HG03095 (cell line): ENCODE measurements around the gene LONP2.

Experiments used
- ATAC-seq: cut with Tn5 transposase; IDR thresholded peaks from one replicate; pipeline ENCODE4 v1.9.1; 2021; ENCODE audit warnings: moderate library complexity; ENCODE audit not compliant: unreplicated experiment

The LONP2 gene

DNA sequence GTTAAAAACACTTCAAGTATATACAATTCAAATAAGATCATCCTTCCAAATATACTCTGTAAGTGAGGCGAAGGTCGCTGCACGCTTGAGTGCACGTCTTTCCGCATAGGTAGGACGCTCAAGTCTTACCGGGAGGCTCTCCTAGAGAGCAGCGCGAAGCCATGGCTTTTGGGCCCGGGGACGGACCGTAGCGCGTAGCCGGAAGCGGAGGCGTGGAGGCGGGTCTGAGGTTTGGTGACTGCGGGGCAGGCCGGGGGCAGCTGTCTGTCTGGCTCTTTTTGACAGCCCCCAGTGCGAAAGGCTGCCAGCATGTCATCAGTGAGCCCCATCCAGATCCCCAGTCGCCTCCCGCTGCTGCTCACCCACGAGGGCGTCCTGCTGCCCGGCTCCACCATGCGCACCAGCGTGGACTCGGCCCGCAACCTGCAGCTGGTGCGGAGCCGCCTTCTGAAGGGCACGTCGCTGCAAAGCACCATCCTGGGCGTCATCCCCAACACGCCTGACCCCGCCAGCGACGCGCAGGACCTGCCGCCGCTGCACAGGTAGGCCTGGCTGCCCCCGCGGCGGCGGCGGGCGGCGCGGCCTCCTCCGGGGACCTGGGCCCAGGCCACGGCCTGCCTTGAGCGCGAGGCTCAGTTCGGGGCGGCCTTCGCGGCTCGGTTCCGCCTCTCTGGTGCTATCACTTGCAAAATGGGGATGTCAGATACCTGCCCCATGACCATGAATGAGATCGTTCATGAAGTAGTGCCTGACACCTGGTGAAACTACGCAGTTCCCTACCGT, at the start of gene LONP2:
LONP2 (plus strand) TSS at position 221 of the 783 bp plus-strand sequence; CDS start at position 310, 89 bp downstream.
- ATAC-seq, result peak; percentile 98

- ATAC-seq, result no peak
These were observed 49.1 kb upstream of the LONP2 start for GRCh38 chr16:48194828-48195556.

DNA sequence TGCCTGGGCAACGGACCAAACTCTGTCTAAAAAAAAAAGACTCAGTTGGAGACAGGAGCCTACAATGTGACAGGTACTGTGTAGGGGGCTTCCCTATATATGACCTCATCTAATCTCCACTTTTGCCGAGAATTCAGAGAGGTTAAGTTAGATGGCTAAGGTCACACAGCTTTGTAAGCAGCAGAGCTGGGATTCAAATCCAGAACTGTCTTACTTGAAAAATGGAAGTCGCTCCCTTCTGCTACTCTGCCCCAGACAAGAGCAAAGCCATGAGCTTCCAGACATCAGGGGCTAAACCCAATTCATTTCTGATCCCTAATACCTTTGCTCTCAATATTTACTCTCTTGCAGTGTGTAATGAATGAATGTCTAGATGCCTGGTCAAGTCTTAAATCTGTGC, 46.8 kb upstream of the LONP2 start:
- no peak for ATAC-seq

DNA sequence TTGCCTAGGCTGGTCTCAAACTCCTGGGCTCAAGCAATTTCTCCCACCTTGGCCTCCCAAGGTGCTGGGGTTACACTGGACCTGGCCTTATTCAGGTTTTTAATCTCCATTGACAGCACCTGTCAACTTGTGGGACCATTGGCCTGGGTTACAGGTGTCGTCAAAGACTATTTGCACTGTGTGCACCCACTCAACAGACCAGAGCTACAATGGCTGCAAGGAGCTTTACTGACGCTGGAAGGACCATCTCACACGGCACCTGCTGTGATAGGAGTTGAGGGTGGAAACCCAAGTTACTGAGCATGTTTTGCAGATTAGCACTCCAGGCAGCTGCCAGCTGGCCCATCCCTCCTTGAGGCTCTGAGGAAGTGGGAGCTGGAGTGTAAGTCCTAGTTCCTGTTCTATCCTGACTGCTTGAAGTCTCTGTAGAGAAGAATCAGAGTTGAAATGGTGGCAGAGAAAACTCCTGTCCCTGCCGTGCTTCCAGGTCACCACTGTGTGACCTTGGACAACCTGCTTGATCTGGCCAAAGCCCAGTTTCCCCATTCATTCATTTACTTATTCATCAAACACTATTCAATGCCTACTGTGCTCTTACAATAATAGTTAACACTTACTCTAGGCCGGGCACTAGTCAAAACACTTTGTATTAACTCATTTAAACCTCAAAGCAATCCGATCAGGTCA, 42.4 kb upstream of the LONP2 start:
- no peak for ATAC-seq

DNA sequence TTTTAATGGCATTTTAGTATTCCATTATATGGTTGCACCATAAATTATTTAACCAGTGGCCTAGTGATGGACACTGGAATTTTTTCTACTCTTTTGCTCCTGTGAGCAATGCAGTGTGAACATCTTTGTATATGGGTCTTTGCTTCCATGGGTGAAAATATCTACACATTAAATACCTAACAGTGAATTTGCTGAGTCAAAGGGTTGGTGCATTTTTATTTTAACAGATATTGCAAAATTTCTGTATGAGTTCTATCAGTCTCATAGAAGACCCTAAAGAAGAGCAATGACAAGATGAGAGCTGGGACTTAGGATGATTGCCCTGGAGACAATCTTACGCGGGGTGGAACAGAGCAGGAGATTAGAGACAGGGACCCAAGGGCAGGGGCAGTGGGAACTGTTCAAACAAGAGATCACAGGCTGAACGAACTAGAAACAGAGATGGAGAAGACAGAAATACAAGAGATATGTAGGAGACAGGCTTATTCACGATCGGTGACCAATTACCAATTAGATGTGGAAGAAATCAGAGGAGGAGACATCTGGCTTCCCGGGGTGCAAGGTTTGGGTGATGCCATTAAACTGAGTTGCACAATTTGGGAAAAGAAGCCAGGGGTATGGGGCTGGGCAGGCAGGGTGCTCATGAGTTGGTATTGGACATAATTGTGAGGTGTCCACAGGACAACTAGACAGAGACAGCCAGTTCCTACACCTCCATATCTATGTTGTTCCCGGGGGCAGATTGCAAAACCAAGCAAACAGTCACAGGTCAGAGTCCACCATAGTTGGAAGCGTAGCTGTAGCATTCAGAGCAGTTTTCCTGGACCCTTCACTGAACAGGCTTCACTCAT, 39.9 kb upstream of the LONP2 start:
- ATAC-seq, result no peak

- ATAC-seq, result no peak
These were observed 39.3 kb upstream of the LONP2 start for GRCh38 chr16:48204825-48205151.

DNA sequence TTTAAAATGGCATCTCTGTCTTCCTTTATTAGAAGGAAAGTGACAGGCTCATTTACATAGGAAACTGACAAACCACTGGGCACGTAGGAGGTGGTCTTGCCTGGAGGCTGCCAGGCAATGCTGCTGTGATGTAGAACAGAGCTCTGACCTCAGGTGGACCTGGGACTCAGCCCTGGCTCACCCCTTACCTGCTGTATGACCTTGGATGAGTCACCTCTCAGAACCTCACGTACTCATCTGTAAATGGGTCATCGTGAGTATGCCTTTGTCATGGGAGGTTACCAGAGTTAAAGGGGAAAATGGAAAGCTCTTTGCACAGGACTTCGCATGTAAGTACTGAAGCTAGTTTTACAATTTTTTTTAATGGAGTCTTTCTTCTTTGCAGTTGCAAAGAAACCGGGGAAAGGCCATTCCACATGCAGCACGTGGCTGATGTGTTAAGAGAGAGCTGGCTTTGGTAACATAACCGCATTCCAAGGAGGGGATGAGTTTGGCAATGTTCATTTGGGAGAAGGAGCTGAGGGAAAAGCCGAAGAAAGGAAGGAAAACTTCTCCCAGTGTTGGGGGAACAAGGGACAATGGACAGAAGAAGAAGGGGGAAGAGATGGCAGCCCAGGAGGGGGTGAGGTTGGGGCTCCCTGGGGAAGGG, 37.4 kb upstream of the LONP2 start:
- no peak for ATAC-seq

GRCh38 chr16:48210747-48211146, 33.4 kb upstream of the LONP2 start:
- no peak for ATAC-seq

DNA sequence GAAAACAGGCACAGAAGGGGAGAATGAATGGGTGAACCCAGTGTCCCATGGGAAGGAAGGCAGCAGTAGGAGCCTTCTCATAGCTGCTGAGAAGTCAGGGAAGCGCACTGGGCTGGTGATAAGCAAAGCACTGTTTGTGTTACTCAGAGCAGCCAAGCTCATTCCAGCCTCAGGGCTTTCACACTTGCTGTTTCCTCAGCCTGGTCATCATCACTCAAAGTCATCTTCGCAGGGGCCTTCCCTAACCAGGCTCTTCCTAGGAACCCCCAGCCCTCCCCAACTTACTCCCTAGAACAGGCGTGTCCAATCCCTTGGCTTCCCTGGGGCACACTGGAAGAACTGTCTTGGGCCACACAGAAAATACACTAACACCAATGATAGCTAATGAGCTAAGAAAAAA, 32.1 kb upstream of the LONP2 start:
- no peak for ATAC-seq

DNA sequence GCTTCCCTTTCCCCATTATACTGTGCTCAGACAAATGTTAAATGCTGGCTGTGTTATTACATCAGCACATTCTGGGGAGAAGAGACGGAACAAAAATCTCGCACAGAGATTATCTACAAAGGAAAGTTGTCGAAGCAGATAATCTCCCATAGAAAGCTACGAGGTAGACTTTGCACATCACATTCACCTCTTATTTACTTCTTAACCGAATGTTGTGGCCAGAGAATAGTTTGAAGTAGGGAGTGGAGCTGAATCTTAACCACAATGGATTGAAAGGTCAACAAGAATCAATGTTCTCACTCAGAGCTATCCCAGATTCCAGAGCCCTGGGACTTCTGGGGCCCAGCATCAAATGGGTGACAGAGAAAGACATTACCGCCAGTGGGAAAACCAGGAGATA, 28.4 kb upstream of the LONP2 start:
- ATAC-seq, result no peak

GRCh38 chr16:48217708-48218107, 26.4 kb upstream of the LONP2 start:
- no peak for ATAC-seq

- no peak for ATAC-seq
These were observed 25.6 kb upstream of the LONP2 start for GRCh38 chr16:48218473-48218872.

DNA sequence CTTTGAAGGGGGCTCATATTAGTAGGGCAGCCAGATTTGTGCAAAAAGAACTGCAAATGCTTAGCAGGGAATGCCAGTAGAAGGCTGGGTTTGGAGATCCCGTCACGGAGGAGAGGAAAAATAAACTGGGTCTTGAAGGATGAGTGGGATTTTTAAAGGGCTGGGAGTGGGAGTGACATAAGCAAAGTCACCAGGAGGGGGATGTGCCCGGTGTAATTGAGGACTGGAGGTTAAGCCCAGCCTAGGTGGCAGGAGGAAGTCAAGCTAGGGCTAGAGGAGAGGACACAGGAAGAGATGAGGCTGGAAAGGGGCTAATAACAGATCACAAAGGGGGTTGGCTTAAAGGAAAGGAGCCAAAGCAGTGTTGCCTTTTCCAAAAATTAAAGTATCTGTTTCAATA, 23.2 kb upstream of the LONP2 start:
- no peak for ATAC-seq

DNA sequence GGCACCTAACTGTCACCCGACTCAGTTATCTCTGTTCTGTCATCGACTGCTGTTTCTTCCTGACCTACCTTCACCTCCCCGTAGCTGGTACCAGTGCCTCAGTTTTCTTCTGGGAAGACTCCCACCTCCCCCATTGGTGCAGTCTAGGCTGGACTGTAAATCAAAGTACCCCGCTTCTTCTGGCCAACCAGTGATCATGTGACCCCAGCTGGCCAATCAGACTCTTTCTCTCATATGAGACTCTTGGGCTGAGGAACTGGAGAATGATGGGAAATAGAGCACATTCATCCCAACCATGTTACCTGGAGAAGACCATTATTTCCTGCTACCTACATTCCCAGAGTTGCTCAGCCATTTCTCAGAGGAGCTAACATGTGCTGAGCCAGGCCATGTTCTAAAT, 20.6 kb upstream of the LONP2 start:
- ATAC-seq, result no peak

DNA sequence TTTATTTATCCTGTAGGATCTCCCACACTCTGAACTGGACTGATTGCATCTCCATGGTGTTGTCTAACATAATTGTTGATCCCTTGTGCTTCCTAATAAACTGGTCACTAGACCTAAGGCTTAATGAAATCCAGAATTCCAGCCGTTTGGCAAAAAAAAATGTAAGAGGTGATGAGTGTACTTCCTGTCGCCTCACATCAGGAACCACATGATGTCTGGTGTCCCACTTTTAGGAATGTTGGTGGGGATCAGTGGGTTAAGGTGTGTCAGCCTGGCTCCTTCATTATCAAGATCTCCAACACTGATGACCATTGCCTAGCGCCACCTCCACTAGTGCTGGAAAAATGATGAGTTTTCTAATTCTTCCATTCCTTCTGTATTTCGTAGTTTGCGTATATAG, 18.6 kb upstream of the LONP2 start:
- no peak for ATAC-seq

GRCh38 chr16:48231727-48232492, 12.2 kb upstream of the LONP2 start:
- ATAC-seq, result no peak

GRCh38 chr16:48232493-48233040, 11.5 kb upstream of the LONP2 start:
- ATAC-seq, result no peak

- no peak for ATAC-seq
These were observed 9.5 kb upstream of the LONP2 start for GRCh38 chr16:48234630-48235029.

DNA sequence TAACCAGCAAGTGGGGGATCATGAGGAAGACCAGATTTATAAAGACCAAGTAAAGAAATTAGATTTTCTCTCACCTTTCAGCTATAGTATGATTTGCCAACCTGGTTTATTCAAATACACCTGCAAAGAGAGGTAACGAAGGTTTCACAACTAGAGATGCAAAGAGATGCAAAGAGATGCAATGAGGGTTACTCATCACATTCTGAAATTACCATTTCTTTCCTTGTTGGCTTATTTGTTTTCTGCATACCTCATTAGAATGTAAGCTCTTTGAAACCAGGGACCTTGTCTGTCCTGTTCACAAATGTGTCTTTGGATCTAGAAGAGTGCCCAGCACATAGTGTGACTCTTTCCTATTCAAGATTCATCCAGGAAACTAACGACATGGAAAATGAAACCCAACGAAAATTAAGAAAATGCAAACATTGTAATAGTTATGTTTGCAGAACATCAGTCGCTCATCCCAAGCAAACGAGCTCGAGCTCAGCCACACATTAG, 9.0 kb upstream of the LONP2 start:
- no peak for ATAC-seq
